Articular chondrocyte of knee joint (primary cell): ENCODE results near the gene TMEM179. TPM values are rescaled to one million over a fixed set of nuclear protein-coding genes. Genes with fewer than 3 reads are reported as not detected.

Experiments used
- total RNA-seq: library from RNA; depleted of rRNA; stranded (reverse); fragments of >200 nt; gene quantifications from 2 replicates; pipeline ENCODE4 v1.2.3, GENCODE V29; 2012

Gene TMEM179
- total RNA-seq, result 0.11 and 0.13 TPM in 2 replicates

GRCh38 chr14:104604458-104605449 lies at the start of gene TMEM179:
Gene TMEM179, minus strand, starts transcription at chr14:104604772. Its CDS starts 31 bp downstream, at chr14:104604741.

GRCh38 chr14:104579507-104579906 lies 25.1 kb downstream of the TMEM179 start, which contains the start of gene C14orf180:
Gene C14orf180, plus strand, starts transcription at chr14:104579764. Its CDS starts 6,667 bp downstream, at chr14:104586431.

Other genes starting within 250 kb of the TMEM179 start
- not detected in 2 replicates for gene C14orf180, start 25.0 kb downstream of the TMEM179 start, total RNA-seq
- 60.8 and 64.6 TPM in 2 replicates for gene INF2, start 84.8 kb upstream of the TMEM179 start, total RNA-seq
- gene ADSS1, start 119.5 kb upstream of the TMEM179 start, total RNA-seq, result 9.4 and 12.8 TPM in 2 replicates
- 63.8 and 68.6 TPM in 2 replicates for gene SIVA1, start 148.4 kb upstream of the TMEM179 start, total RNA-seq
- 137 and 141 TPM in 2 replicates for gene AKT1, start 191.0 kb upstream of the TMEM179 start, total RNA-seq
- gene ZBTB42, start 196.3 kb upstream of the TMEM179 start, total RNA-seq, result 2.2 and 2.6 TPM in 2 replicates